ENCODE measurements around the gene SLC17A5.

- TF ChIP-seq RAD21 (IDR thresholded peaks at IDR 0.05) (no peak), CTCF (IDR thresholded peaks at IDR 0.05; ENCODE audit: low read depth, low read length, missing input control) (no peak), ATF3 (IDR thresholded peaks at IDR 0.05) (no peak), SP1 (IDR thresholded peaks at IDR 0.05) (no peak), JUND (IDR thresholded peaks at IDR 0.05) (no peak), RXRA (IDR thresholded peaks at IDR 0.05) (no peak), TAF1 (conservative IDR thresholded peaks at IDR 0.05) (no peak), YY1 (IDR thresholded peaks at IDR 0.05) (no peak), EGR1 (IDR thresholded peaks at IDR 0.05; ENCODE audit: low read depth in 2 of 2) (no peak), FOXA1 (IDR thresholded peaks at IDR 0.05) (no peak), GABPA (IDR thresholded peaks at IDR 0.05 in 1 of 2, conservative IDR thresholded peaks at IDR 0.05 in 1 of 2) (no peak)
- TF ChIP-seq, protein P1, sequence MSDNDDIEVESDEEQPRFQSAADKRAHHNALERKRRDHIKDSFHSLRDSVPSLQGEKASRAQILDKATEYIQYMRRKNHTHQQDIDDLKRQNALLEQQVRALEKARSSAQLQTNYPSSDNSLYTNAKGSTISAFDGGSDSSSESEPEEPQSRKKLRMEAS (IDR thresholded peaks at IDR 0.05), result no peak
- TF ChIP-seq, protein P2, sequence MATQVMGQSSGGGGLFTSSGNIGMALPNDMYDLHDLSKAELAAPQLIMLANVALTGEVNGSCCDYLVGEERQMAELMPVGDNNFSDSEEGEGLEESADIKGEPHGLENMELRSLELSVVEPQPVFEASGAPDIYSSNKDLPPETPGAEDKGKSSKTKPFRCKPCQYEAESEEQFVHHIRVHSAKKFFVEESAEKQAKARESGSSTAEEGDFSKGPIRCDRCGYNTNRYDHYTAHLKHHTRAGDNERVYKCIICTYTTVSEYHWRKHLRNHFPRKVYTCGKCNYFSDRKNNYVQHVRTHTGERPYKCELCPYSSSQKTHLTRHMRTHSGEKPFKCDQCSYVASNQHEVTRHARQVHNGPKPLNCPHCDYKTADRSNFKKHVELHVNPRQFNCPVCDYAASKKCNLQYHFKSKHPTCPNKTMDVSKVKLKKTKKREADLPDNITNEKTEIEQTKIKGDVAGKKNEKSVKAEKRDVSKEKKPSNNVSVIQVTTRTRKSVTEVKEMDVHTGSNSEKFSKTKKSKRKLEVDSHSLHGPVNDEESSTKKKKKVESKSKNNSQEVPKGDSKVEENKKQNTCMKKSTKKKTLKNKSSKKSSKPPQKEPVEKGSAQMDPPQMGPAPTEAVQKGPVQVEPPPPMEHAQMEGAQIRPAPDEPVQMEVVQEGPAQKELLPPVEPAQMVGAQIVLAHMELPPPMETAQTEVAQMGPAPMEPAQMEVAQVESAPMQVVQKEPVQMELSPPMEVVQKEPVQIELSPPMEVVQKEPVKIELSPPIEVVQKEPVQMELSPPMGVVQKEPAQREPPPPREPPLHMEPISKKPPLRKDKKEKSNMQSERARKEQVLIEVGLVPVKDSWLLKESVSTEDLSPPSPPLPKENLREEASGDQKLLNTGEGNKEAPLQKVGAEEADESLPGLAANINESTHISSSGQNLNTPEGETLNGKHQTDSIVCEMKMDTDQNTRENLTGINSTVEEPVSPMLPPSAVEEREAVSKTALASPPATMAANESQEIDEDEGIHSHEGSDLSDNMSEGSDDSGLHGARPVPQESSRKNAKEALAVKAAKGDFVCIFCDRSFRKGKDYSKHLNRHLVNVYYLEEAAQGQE (IDR thresholded peaks at IDR 0.05), result no peak
- TF ChIP-seq, protein P3, sequence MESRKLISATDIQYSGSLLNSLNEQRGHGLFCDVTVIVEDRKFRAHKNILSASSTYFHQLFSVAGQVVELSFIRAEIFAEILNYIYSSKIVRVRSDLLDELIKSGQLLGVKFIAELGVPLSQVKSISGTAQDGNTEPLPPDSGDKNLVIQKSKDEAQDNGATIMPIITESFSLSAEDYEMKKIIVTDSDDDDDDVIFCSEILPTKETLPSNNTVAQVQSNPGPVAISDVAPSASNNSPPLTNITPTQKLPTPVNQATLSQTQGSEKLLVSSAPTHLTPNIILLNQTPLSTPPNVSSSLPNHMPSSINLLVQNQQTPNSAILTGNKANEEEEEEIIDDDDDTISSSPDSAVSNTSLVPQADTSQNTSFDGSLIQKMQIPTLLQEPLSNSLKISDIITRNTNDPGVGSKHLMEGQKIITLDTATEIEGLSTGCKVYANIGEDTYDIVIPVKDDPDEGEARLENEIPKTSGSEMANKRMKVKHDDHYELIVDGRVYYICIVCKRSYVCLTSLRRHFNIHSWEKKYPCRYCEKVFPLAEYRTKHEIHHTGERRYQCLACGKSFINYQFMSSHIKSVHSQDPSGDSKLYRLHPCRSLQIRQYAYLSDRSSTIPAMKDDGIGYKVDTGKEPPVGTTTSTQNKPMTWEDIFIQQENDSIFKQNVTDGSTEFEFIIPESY (IDR thresholded peaks at IDR 0.05), result no peak
Measured at GRCh38 chr6:73671911-73672685, 18.3 kb upstream of the SLC17A5 start.
